ENCODE data around the gene CNTLN.
"Not testable (repeated sequence)": the region's sequence is repeated elsewhere in the genome, so short reads cannot be mapped to it uniquely, and the experiment has no call there.

Gene CNTLN

DNA sequence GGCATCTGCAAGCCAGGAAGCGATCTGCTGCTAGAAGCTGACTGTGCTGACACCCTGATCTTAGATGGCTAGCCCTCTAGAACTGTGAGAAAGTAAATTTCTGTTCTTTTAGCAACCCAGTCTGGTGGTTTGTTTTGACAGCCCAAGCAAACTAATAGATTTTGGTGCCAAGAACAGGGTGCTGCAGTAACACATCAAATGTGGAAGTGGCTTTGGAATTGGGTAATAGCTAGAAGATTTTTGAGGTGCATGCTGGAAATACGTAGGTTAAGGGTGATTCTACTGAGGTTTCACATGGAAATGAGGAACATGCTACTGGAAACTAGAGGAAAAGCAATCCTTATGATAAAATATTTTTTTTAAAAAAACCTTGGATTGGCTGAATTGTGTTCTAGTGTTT is 290.5 kb downstream of the CNTLN start:
- no peak for DNase-seq

GRCh38 chr9:17433526-17433925 is 298.7 kb downstream of the CNTLN start:
- no peak for DNase-seq

GRCh38 chr9:17436854-17437253 is 302.0 kb downstream of the CNTLN start:
- no peak for DNase-seq

DNA sequence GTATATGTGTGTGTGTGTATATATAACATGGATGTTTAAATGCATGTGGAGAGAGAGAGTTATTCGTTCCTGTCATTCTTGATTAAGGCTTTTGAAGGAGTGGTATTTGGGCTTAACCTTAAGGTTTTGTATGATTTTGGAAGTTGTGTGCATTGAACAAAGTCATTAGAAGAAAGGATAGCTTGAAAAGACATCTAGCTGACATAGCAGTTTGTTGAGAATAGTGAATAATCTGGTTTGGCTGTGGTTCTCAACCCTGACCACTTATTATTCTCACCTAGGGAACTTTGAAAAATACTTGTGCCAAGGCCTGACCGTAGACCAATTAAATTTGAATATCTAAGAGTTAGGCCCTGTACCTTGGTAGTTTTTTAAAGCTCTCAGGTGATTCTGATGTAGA is 303.0 kb downstream of the CNTLN start:
- DNase-seq, result no peak

GRCh38 chr9:17445126-17445525 is 310.3 kb downstream of the CNTLN start:
- DNase-seq, result not testable (repeated sequence)

GRCh38 chr9:17453751-17454150 is 318.9 kb downstream of the CNTLN start:
- DNase-seq, result no peak

DNA sequence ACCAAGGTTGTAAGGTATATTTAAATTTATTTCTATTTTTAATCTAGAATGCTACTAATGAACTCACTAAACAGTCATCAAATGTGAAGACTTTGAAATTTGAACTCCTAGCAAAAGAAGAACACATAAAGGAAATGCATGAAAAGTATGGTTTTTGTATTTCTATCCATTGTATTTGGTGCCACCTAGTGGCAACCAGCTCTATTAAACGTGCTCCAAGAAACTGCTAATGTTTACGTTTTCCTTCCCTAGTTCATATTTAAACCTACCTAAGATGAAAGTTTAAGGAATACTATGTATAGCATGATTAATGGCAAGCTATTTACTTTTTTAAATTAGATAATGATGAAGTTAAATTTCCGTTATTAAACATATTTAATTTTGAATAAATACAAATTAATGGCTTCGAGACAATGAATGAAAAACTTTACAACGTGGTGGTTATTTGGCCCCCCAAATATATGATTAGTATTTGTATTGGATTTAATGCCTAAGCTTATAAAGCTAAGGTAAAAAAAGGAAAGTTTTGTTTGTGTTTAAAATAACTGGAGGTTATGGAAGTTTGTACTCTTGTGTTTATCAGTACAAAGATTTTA is 328.1 kb downstream of the CNTLN start:
- DNase-seq, result no peak

- DNase-seq, result no peak
Observed at GRCh38 chr9:17470036-17470813, 335.4 kb downstream of the CNTLN start.

- DNase-seq, result no peak
Observed at GRCh38 chr9:17472126-17472525, 337.3 kb downstream of the CNTLN start.

DNA sequence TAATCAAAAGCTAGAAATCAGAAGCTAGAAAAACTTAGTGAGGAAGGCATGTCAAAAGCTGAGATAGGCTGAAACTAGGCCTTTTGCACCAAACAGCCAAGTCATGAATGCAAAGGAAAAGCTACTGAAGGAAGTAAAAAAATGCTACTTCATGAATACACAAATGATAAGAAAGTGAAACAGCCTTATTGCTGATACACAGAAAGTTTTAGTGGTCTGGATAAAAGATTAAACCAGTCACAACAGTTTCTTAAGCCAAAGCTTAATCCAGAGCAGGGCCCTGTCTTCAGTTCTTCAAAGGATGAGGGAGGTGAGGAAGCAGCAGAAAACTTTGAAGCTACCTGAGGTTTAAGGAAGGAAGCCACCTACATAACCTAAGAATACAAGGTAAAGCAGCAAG is 341.6 kb downstream of the CNTLN start:
- no peak for DNase-seq

DNA sequence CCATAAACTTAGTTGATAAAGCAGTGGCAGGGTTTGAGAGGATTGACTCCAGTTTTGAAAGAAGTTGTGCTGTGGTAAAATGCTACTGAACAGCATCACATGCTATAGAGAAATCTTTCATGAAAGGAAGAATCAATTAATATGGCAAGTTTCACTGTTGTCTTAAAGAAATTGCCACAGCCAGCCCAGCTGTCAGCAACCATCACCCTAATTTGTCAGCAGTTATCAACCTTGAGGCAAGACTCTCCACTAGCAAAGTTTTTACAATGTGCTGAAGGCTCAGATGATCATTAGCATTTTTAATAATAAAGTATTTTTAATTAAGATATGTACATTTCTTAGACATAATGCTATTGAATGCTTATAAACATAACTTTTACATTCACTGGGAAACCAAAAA is 343.0 kb downstream of the CNTLN start:
- no peak for DNase-seq

- no peak for DNase-seq
Observed at GRCh38 chr9:17480966-17481365, 346.1 kb downstream of the CNTLN start.

- DNase-seq, result no peak
Observed at GRCh38 chr9:17481565-17481964, 346.7 kb downstream of the CNTLN start.

GRCh38 chr9:17484906-17485305 is 350.1 kb downstream of the CNTLN start:
- DNase-seq, result no peak

- DNase-seq, result no peak
Observed at GRCh38 chr9:17486396-17486795, 351.6 kb downstream of the CNTLN start.

GRCh38 chr9:17487467-17487866 is 352.6 kb downstream of the CNTLN start:
- no peak for DNase-seq

- no peak for DNase-seq
Observed at GRCh38 chr9:17488662-17489061, 353.8 kb downstream of the CNTLN start.

GRCh38 chr9:17490110-17490509 is 355.3 kb downstream of the CNTLN start:
- DNase-seq, result no peak

DNA sequence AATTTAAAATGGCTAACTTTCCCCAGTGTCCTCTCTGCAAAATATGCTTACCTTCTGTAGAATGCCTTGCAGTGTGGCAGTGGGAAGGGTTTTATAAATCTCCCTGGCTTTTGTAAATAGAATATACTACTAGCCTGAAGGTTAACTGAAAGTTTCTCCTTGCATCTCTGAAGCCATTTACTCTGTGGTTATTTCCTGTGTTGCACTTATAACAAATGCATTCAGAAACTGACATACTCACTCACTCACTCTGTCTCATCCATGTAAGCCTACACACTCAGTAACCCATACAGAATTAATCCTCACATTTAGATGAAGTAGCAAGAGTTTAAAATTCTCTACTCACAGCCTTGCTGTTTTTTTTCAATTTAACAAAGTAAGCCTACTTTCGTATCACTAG is 356.9 kb downstream of the CNTLN start:
- no peak for DNase-seq

- no peak for DNase-seq
Observed at GRCh38 chr9:17503196-17503595, 368.4 kb downstream of the CNTLN start.

DNA sequence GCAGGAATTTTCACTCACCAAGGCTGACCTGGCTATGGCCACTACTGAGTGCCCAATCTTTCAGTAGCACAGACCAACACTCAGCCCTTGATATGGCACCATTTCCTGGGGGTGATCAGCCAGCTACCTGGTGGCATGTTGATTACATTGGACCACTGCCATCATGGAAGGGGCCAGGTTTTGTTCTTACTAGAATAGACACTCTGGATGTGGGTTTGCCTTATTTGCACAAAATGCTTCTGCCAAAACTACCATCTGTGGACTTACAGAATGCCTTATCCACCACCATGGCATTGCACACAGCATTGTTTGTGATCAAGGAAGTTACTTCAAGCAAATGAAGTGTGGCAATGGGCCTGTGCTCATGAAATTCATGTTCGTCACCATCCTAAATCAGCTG is 374.3 kb downstream of the CNTLN start:
- DNase-seq, result no peak

DNA sequence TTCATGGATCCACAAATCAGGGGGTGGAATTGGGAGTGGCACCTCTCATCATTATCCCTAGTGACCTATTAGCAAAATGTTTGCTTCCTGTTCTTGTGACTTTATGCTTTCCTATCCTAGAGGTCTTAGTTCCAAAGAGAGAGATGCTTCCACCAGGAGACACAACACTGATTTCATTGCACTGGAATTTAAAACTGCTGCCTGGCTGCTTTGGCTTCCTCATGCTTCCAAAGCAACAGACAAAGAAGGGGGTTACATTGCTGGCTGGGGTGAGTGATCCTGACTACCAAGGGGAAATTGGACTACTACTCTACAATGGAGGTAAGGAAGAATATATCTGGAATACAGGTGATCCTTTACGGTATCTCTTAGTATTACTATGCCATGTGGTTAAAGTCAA is 374.9 kb downstream of the CNTLN start:
- no peak for DNase-seq

- DNase-seq, result no peak
Observed at GRCh38 chr9:17519761-17520160, 384.9 kb downstream of the CNTLN start.

- no peak for DNase-seq
Observed at GRCh38 chr9:17520268-17521064, 385.6 kb downstream of the CNTLN start.

All from T-helper 9 cell (primary cell).